ENCODE measurements around the gene STX8.
"Not testable (repeated sequence)": the region's sequence is repeated elsewhere in the genome, so short reads cannot be mapped to it uniquely, and the experiment has no call there.

STX8 gene

GRCh38 chr17:9575381-9576101, at the start of gene STX8:
Gene STX8, minus strand, starts transcription at chr17:9575820. Its CDS starts 12 bp downstream, at chr17:9575808.
- DNase-seq (ENCODE audit: low read depth), result no peak

GRCh38 chr17:9622961-9623360, 47.3 kb upstream of the STX8 start:
- DNase-seq (ENCODE audit: low read depth), result no peak

GRCh38 chr17:9615486-9615885, 39.9 kb upstream of the STX8 start:
- no peak for DNase-seq (ENCODE audit: low read depth)

DNA sequence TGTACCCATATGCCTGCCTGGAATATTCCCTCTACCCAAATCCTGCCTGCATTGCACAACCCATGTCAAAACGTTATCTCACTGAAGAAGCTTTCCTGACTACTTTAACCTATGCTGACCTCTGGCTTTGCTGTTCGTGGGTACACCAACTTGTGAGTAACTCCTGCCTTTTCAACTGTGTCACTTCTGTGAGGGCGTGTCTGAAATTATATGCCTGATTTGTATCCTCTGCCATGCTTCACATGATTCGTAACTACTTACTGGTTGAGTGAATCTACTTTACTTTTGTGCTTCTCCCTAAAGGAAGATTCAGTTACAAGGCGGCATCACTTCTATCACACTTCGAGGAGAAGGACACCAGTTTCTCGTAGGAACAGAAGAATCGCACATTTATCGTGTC, 36.4 kb upstream of the STX8 start:
- DNase-seq (ENCODE audit: low read depth), result no peak

GRCh38 chr17:9611557-9611956, 35.9 kb upstream of the STX8 start:
- DNase-seq (ENCODE audit: low read depth), result no peak

GRCh38 chr17:9607058-9607457, 31.4 kb upstream of the STX8 start:
- not testable (repeated sequence) for DNase-seq (ENCODE audit: low read depth)

GRCh38 chr17:9606453-9606852, 30.8 kb upstream of the STX8 start:
- no peak for DNase-seq (ENCODE audit: low read depth)

GRCh38 chr17:9604583-9604982, 29.0 kb upstream of the STX8 start:
- DNase-seq (ENCODE audit: low read depth), result not testable (repeated sequence)

DNA sequence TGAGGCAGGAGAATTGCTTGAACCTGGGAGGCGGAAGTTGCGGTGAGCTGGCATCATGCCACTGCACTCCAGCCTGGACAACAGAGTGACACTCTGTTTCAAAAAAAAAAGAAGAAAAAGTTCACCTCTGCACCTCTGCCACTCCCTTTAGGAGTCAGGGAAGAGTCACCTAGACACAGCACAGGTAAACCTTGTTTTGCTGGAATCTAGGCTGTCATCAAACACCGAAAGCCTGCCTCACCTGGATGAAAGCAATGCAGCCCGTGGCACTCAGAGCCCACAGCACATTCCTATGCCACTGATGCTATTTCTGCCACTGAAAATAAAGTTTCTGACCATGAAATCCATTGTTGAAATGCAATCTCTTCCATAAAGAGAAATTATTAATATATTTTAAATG, 23.0 kb upstream of the STX8 start:
- DNase-seq (ENCODE audit: low read depth), result no peak

DNA sequence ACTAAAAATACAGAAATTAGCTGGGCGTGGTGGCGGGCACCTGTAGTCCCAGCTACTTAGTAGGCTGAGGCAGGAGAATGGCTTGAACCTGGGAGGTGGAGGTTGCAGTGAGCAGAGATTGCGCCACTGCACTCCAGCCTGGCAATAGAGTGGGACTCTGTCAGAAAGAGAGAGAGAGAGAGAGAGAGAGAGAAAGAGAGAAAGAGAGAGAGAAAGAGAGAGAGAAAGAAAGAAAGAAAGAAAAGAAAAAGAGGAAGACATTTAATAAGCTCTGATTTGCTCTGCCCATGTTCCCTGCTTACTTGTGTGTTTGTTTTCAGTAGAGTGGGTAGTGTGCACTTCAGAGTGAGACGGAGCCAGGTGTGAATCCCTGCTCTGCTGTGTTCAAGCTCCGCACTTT, 22.0 kb upstream of the STX8 start:
- DNase-seq (ENCODE audit: low read depth), result not testable (repeated sequence)

DNA sequence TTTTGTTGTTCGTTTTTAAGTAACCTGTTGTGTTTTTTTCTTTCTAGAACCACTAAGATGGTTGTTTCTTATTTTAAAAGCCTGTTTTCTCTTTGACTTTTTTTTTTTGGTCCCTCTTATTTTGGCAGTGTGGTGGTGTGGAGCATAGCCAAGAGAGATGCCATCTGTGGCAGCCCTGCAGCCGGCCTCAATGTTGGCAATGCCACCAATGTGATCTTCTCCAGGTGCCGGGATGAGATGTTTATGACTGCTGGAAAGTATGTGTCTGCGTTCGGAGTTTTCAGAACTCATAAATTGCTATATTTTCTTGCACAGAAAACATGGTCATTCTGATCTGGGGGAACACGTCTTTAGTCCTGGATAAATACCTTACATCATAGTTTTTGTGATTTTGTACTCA, 18.4 kb upstream of the STX8 start:
- DNase-seq (ENCODE audit: low read depth), result no peak

- DNase-seq (ENCODE audit: low read depth), result no peak
Observed at GRCh38 chr17:9587969-9588656, 12.5 kb upstream of the STX8 start.

- no peak for DNase-seq (ENCODE audit: low read depth)
Observed at GRCh38 chr17:9577373-9577709, 1.7 kb upstream of the STX8 start.

DNA sequence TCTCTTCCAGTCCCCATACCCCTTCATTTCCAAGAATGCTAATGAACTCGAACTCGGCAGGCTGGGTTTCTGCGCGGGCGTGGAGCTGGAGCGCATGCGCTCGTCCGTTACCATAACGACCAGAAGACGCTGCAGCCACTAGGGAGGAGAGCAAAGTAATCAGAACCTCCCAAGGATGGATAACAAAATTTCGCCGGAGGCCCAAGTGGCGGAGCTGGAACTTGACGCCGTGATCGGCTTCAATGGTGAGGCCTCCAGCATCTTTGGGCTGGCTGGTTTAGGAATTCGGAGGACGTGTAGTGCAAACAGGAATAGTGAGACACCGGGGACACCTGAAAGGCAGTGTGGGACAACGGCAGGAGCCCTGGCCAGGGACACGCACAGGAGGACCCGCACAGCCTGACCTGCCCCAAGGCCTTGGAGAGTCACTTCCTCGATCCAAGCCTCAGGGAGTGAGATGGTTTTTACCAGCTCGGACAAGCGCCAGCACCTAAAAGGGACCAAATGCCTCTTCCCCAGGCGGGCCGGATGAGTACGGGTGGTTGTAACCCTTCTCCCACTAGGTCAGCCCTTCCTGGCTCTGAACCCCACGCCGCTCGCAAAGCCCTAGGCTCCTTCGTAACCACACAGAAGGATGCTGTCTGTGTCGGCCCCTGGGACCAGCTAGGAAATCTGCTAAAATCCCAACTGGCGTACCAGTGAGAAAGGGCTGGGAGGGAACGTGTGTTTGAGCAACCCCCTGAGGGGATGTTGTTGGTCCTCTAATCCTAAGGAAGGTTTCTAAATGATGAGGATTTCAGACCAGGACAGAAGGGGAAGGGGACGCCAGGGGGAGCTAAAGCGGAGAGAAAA, 1.1 kb upstream of the STX8 start, which contains the start of gene CFAP52:
CFAP52 (plus strand) TSS at position 122 of the 852 bp plus-strand sequence; CDS start at position 176, 54 bp downstream.
- no peak for DNase-seq (ENCODE audit: low read depth)

DNA sequence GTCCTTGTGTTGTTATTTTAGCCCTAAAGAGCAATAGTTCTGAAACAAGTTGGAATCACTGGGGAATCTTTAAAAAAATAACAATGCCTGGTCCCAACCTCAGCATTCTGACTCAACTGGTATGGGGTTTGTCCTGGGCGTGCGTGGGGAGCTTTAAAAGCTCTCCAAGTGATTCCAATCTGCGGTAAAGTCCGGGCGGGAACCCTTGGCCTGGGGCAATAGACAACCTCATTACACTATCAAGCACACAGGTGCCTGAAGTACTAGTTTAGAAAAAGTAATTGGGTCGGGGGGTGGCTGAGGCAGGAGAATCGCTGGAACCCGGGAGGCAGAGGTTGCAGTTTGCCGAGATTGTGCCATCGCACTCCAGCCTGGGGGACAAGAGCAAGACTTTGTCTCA, 4.4 kb downstream of the STX8 start:
- DNase-seq (ENCODE audit: low read depth), result no peak

- no peak for DNase-seq (ENCODE audit: low read depth)
Observed at GRCh38 chr17:9568957-9569588, 6.5 kb downstream of the STX8 start.

GRCh38 chr17:9568004-9568403, 7.6 kb downstream of the STX8 start:
- no peak for DNase-seq (ENCODE audit: low read depth)

DNA sequence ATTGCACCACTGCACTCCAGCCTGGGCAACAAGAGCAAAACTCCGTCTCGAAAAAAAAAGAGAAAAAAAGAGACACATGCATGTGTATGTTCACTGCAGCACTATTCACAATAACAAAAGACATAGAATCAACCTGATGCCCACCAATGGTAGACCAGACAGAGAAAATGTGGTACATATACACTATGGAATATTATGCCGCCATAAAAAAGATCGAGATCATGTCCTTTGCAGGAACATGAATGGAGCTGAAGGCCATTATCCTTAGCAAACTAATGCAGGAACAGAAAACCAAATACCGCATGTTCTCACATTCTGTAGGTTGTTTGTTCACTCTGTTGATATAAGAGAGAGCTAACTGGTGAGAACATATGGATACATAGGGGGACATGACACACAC, 8.9 kb downstream of the STX8 start:
- not testable (repeated sequence) for DNase-seq (ENCODE audit: low read depth)

DNA sequence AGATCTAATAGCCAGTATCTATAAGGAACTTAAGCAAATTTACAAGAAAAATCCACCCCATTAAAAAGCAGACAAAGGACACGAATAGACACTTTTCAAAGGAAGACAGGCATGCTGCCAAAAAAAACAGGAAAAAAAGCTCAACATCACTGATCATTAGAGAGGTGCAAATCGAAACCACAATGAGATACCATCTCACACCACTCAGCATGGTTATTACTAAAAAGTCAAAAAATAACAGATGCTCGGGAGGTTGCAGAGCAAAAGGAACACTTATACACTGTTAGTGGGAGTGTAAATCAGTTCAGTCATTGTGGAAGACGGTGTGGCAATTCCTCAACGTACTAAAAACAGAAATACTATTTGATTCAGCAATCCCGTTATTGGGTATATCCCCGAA, 9.6 kb downstream of the STX8 start:
- DNase-seq (ENCODE audit: low read depth), result no peak

DNA sequence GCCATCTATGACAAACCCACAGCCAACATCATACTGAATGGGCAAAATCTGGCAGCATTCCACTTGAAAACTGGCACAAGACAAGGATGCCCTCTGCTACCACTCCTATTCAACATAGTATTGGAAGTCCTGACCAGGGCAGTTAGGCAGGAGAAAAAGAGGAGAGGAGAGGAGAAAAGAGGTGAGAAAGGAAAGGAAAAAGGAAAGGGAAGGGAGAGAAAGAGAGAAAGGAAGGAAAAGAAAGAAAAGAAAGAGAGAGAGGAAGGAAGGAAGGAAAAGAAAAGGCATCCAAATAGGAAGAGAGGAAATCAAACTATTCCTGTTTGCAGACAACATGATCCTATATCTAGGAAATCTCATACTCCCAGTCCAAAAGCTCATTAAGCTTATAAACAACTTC, 11.5 kb downstream of the STX8 start:
- DNase-seq (ENCODE audit: low read depth), result no peak

GRCh38 chr17:9557857-9558256, 17.8 kb downstream of the STX8 start:
- DNase-seq (ENCODE audit: low read depth), result no peak

DNA sequence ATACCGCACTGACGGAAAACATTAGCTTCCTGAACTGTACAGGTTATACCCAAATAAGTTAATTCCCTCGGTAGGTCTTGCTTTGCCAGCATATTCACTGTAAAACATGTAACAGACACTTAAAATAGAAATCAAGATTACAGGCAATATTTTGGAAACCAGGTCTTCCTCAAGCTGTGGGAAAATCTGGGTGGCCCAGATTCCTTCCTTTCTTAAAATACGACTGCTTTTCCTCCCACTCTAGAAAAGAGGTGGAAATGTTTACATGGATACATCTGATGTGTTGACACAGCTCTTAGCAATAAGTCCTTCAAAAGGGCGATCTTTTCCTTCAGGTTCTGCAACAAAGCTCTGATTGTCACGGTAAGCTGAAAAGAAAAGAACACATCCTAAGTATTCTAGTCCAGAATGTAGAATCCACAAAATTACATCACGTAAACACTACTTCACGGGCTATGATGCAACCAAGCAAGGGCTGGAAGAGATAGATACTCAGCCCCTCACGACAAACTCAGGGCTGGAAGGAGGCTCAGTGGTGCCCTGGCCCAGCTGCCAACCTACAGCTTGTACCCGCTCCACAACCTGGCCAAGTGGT, 18.4 kb downstream of the STX8 start:
- no peak for DNase-seq (ENCODE audit: low read depth)
